GM12878 (cell line): ENCODE data around the gene PSMB10.

Experiments used
- CTCF ChIP-seq, 3 experiments: IDR thresholded peaks in 2 of 3; conservative IDR thresholded peaks in 1 of 3; 2 replicates each; pipeline ENCODE4 v1.5.1; 2011; ENCODE audit warnings: low read depth in 3 of 3, low read length in 3 of 3, mild to moderate bottlenecking in 3 of 3, control low read depth in 2 of 3, moderate library complexity in 2 of 3, inconsistent platforms in 1 of 3, mixed read lengths in 1 of 3; ENCODE audit not compliant: control insufficient read depth in 2 of 3, insufficient read depth in 1 of 3; ENCODE audit errors: extremely low read depth in 1 of 3
- DPF2 ChIP-seq: fragments of 450-650 bp; IDR thresholded peaks from 2 replicates; pipeline ENCODE4 v1.6.1; 2017; ENCODE audit warnings: mild to moderate bottlenecking
- LARP7 ChIP-seq: fragments of 450-650 bp; IDR thresholded peaks from 2 replicates; pipeline ENCODE4 v1.6.1; 2017; ENCODE audit warnings: mild to moderate bottlenecking
- MYC ChIP-seq: IDR thresholded peaks from 2 replicates; pipeline ENCODE4 v1.6.1; 2011; ENCODE audit warnings: mild to moderate bottlenecking, low read length, moderate library complexity, inconsistent platforms; ENCODE audit not compliant: insufficient read depth, insufficient replicate concordance, insufficient read length, severe bottlenecking
- POLR2AphosphoS2 ChIP-seq: IDR thresholded peaks from 2 replicates; pipeline ENCODE4 v1.6.1; 2011; ENCODE audit warnings: low read depth, mild to moderate bottlenecking, low read length, improper control_type of control experiment, moderate library complexity
- POLR2AphosphoS5 ChIP-seq: IDR thresholded peaks from 2 replicates; pipeline ENCODE4 v1.6.1; 2011; ENCODE audit warnings: mild to moderate bottlenecking, low read length, inconsistent platforms
- REST ChIP-seq: IDR thresholded peaks from 2 replicates; pipeline ENCODE4 v1.6.1; 2012; ENCODE audit warnings: mild to moderate bottlenecking, low read depth, low read length
- RFX5 ChIP-seq: IDR thresholded peaks from 2 replicates; pipeline ENCODE4 v1.6.1; 2011; ENCODE audit warnings: low read depth, low read length, improper control_type of control experiment
- SPI1 ChIP-seq: IDR thresholded peaks from 2 replicates; pipeline ENCODE4 v1.6.1; 2011; ENCODE audit warnings: low read depth, mild to moderate bottlenecking, low read length, moderate library complexity, borderline replicate concordance; ENCODE audit not compliant: insufficient read depth
- TAF1 ChIP-seq: IDR thresholded peaks from 2 replicates; pipeline ENCODE4 v1.6.1; 2011; ENCODE audit warnings: mild to moderate bottlenecking, low read depth, low read length, borderline replicate concordance
- TCF12 ChIP-seq: IDR thresholded peaks from 2 replicates; pipeline ENCODE4 v1.6.1; 2011; ENCODE audit warnings: low read depth, mild to moderate bottlenecking, low read length
- TCF7 ChIP-seq: IDR thresholded peaks from 2 replicates; pipeline ENCODE4 v1.6.1; 2014; ENCODE audit warnings: antibody characterized with exemption, borderline replicate concordance
- ZBTB33 ChIP-seq: fragments of 450-650 bp; IDR thresholded peaks from 2 replicates; pipeline ENCODE4 v1.6.1; 2017; ENCODE audit warnings: mild to moderate bottlenecking
- ZNF274 ChIP-seq: IDR thresholded peaks from one replicate; pipeline ENCODE4 v1.8.0; 2011; ENCODE audit not compliant: insufficient read length, insufficient read depth

- TF ChIP-seq TCF12 (no peak), POLR2AphosphoS5 (no peak), TCF7 (no peak), REST (no peak), SPI1 (no peak), ZNF274 (no peak), TAF1 (no peak), POLR2AphosphoS2 (no peak), DPF2 (no peak), ZBTB33 (no peak), CTCF (IDR thresholded peaks at IDR 0.05 in 2 of 3, conservative IDR thresholded peaks at IDR 0.05 in 1 of 3; ENCODE audit: control insufficient read depth in 2 of 3, extremely low read depth in 1 of 3, insufficient read depth in 1 of 3, low read depth in 3 of 3, low read length in 3 of 3) (no peak), MYC (no peak), LARP7 (no peak), RFX5 (no peak)
Observed at GRCh38 chr16:67909056-67909742, 27.5 kb downstream of the PSMB10 start.
